ENCODE data around the gene EHD1. TPM values are rescaled to one million over a fixed set of nuclear protein-coding genes. Genes with fewer than 3 reads are reported as not detected.

Gene EHD1
- 73.5 and 84.6 TPM in 2 replicates for total RNA-seq (2014; rRNA removed)
- polyA plus RNA-seq (2012), result 114 TPM

- DNase-seq (ENCODE audit: low read depth), result peak; percentile 95
Measured at GRCh38 chr11:64878494-64879243, at the start of gene EHD1. Gene EHD1, minus strand, starts transcription at chr11:64878621. Its CDS starts 157 bp downstream, at chr11:64878464.

GRCh38 chr11:64926689-64927088 lies 48.3 kb upstream of the EHD1 start:
- DNase-seq (ENCODE audit: low read depth), result no peak

GRCh38 chr11:64925536-64926436 lies 47.4 kb upstream of the EHD1 start:
- DNase-seq (ENCODE audit: low read depth), result no peak

GRCh38 chr11:64924910-64925284 lies 46.5 kb upstream of the EHD1 start:
- DNase-seq (ENCODE audit: low read depth), result no peak

- peak; percentile 92 for DNase-seq (ENCODE audit: low read depth)
Measured at GRCh38 chr11:64923944-64924909, 45.8 kb upstream of the EHD1 start, which contains the start of gene PPP2R5B. Gene PPP2R5B, plus strand, starts transcription at chr11:64924689. Its CDS starts 1,046 bp downstream, at chr11:64925735.

GRCh38 chr11:64923151-64923661 lies 44.8 kb upstream of the EHD1 start:
- DNase-seq (ENCODE audit: low read depth), result no peak

GRCh38 chr11:64921384-64921783 lies 43.0 kb upstream of the EHD1 start:
- no peak for DNase-seq (ENCODE audit: low read depth)

GRCh38 chr11:64920124-64920523 lies 41.7 kb upstream of the EHD1 start:
- no peak for DNase-seq (ENCODE audit: low read depth)

- DNase-seq (ENCODE audit: low read depth), result no peak
Measured at GRCh38 chr11:64919627-64920026, 41.2 kb upstream of the EHD1 start.

- peak; percentile 49 for DNase-seq (ENCODE audit: low read depth)
Measured at GRCh38 chr11:64918017-64918416, 39.6 kb upstream of the EHD1 start.

GRCh38 chr11:64917663-64917995 lies 39.2 kb upstream of the EHD1 start:
- DNase-seq (ENCODE audit: low read depth), result no peak

GRCh38 chr11:64916775-64917662 lies 38.6 kb upstream of the EHD1 start, which contains the start of gene ATG2A:
Gene ATG2A, minus strand, starts transcription at chr11:64917209. Its CDS starts 74 bp downstream, at chr11:64917135.
- DNase-seq (ENCODE audit: low read depth), result peak; percentile 99

GRCh38 chr11:64916040-64916774 lies 37.8 kb upstream of the EHD1 start:
- DNase-seq (ENCODE audit: low read depth), result peak; percentile 36

GRCh38 chr11:64915376-64915887 lies 37.0 kb upstream of the EHD1 start:
- DNase-seq (ENCODE audit: low read depth), result no peak

GRCh38 chr11:64914123-64914522 lies 35.7 kb upstream of the EHD1 start:
- DNase-seq (ENCODE audit: low read depth), result no peak

GRCh38 chr11:64913171-64913727 lies 34.8 kb upstream of the EHD1 start:
- no peak for DNase-seq (ENCODE audit: low read depth)

GRCh38 chr11:64911689-64912088 lies 33.3 kb upstream of the EHD1 start:
- no peak for DNase-seq (ENCODE audit: low read depth)

- DNase-seq (ENCODE audit: low read depth), result no peak
Measured at GRCh38 chr11:64911142-64911541, 32.7 kb upstream of the EHD1 start.

Measured in LHCN-M2 (cell line).